ENCODE measurements around the gene LGALS13.

The LGALS13 gene

DNA sequence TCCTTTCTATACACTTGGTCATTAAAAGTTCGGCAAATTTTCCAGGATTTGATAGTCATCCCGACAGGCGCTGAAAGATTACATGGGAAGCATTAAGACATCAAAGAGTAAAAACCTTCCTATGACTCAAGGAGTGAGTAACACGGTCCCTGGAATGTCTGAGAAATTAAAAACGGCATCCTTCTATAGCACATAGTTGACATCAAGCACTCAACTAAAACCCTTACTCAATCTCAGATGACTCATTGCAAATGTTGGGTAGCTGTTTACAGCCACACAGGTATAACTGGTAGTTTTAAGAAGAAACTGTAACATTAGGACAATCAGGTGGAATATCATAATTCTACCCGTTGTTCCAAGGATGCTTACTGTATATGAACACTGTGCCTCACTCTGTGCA is 6.4 kb upstream of the LGALS13 start:
- TF ChIP-seq, protein P1, sequence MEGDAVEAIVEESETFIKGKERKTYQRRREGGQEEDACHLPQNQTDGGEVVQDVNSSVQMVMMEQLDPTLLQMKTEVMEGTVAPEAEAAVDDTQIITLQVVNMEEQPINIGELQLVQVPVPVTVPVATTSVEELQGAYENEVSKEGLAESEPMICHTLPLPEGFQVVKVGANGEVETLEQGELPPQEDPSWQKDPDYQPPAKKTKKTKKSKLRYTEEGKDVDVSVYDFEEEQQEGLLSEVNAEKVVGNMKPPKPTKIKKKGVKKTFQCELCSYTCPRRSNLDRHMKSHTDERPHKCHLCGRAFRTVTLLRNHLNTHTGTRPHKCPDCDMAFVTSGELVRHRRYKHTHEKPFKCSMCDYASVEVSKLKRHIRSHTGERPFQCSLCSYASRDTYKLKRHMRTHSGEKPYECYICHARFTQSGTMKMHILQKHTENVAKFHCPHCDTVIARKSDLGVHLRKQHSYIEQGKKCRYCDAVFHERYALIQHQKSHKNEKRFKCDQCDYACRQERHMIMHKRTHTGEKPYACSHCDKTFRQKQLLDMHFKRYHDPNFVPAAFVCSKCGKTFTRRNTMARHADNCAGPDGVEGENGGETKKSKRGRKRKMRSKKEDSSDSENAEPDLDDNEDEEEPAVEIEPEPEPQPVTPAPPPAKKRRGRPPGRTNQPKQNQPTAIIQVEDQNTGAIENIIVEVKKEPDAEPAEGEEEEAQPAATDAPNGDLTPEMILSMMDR (IDR thresholded peaks at IDR 0.05; ENCODE audit: insufficient read depth, low read length, poor library complexity, severe bottlenecking) = no peak
- DNase-seq (ENCODE audit: extremely low read depth, insufficient read length) = no peak
- H3K27me3 ChIP-seq (replicated peaks; ENCODE audit: control insufficient read depth, insufficient read depth, low read length) = no peaks in the 10 kb centered on the region
- H3K36me3 ChIP-seq (ENCODE audit: control insufficient read depth, insufficient read depth, low read length) = no peaks in the 10 kb centered on the region
- no peak overlapping the region for H3K4me3 ChIP-seq (replicated peaks; ENCODE audit: low read depth, low read length)

DNA sequence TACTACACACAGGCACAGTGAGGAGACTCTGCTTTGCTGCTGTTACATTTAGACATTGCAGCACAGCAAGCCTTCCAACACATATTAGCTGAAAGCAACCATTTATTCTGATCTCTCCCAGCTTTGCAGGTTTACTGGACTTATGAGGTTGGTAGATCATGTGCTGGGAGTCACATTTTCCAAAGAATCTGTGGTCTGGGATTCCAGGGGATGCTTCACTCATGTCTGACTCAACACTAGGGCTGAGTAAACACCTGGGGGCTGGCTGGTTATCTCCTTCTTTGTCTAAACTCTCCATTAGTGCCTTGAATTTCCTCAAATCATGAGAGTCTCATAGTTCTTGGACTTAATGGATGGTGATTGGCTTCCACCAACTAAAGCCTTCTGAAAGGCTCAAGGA is 5.4 kb upstream of the LGALS13 start:
- H3K4me3 ChIP-seq (replicated peaks; ENCODE audit: low read depth, low read length) = no peak overlapping the region
- no peak for DNase-seq (ENCODE audit: extremely low read depth, insufficient read length)
- no peaks in the 10 kb centered on the region for H3K36me3 ChIP-seq (ENCODE audit: control insufficient read depth, insufficient read depth, low read length)
- no peaks in the 10 kb centered on the region for H3K27me3 ChIP-seq (replicated peaks; ENCODE audit: control insufficient read depth, insufficient read depth, low read length)
- TF ChIP-seq, protein P1 (IDR thresholded peaks at IDR 0.05; ENCODE audit: insufficient read depth, low read length, poor library complexity, severe bottlenecking) = no peak

DNA sequence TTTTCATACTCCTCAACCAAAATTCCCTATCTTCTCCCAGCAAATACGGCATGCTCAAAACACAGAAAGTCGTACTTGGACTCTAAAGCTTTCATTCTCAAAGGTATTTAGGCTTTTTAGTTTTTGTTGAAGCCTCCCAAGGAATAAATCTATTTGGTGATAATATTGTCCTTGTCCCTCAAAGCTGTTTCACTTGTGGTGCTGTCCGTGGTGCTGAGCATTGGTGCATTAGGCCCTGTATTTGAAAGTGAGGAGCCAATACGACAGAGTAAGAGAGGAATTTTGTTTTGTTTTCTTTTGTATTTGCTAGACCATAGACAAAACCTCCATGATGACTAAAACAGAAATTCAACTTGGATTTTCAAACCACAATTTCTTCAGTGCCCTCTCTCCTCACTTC is 3.2 kb upstream of the LGALS13 start:
- no peak overlapping the region for H3K4me3 ChIP-seq (replicated peaks; ENCODE audit: low read depth, low read length)
- no peaks in the 10 kb centered on the region for H3K36me3 ChIP-seq (ENCODE audit: control insufficient read depth, insufficient read depth, low read length)
- no peak for DNase-seq (ENCODE audit: extremely low read depth, insufficient read length)
- no peaks in the 10 kb centered on the region; the same call in 1 of the 2 replicates for H3K27me3 ChIP-seq (replicated peaks; ENCODE audit: control insufficient read depth, insufficient read depth, low read length)
- TF ChIP-seq, protein P1 (IDR thresholded peaks at IDR 0.05; ENCODE audit: insufficient read depth, low read length, poor library complexity, severe bottlenecking) = no peak

DNA sequence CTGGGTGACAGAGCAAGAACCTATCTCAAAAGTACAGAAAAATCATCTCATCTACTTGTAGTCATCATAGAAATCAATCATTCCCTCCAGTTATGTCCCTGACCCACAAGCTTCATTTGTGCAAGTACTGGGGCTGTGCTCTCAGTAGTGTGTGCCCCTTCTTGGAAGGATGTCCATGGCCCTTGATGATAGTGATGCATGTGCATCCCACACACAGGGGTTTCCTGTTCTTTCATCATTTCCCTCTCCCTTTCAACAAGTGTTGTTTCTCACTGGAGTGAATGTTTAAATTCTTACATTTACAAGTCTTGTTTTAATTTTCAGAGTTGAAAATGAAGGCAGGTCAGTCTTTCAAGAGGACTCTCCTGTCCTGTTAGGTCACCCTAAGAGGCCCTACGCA is 1.5 kb downstream of the LGALS13 start:
- no peaks in the 10 kb centered on the region for H3K36me3 ChIP-seq (ENCODE audit: control insufficient read depth, insufficient read depth, low read length)
- TF ChIP-seq, protein P1 (IDR thresholded peaks at IDR 0.05; ENCODE audit: insufficient read depth, low read length, poor library complexity, severe bottlenecking) = no peak
- H3K4me3 ChIP-seq (replicated peaks; ENCODE audit: low read depth, low read length) = no peak overlapping the region
- no peaks in the 10 kb centered on the region; the same call in none of the 2 replicates for H3K27me3 ChIP-seq (replicated peaks; ENCODE audit: control insufficient read depth, insufficient read depth, low read length)
- DNase-seq (ENCODE audit: extremely low read depth, insufficient read length) = no peak

DNA sequence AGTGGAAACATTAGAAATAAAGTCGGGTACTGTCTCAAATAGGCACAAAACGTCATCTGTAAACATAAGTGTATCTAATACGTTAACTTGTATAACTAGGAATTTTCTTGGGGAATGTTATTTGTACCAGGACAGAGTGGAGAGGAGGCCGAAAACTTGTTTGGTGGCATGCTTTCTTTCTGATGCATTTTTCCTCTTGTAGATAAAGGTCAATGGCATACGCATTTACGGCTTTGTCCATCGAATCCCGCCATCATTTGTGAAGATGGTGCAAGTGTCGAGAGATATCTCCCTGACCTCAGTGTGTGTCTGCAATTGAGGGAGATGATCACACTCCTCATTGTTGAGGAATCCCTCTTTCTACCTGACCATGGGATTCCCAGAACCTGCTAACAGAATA is 4.7 kb downstream of the LGALS13 start:
- TF ChIP-seq, protein P1 (IDR thresholded peaks at IDR 0.05; ENCODE audit: insufficient read depth, low read length, poor library complexity, severe bottlenecking) = no peak
- Histone ChIP-seq H3K36me3 (ENCODE audit: control insufficient read depth, insufficient read depth, low read length) (no peaks in the 10 kb centered on the region), H3K4me3 (replicated peaks; ENCODE audit: low read depth, low read length) (no peak overlapping the region), H3K27me3 (replicated peaks; ENCODE audit: control insufficient read depth, insufficient read depth, low read length) (no peaks in the 10 kb centered on the region; the same call in none of the 2 replicates)
- DNase-seq (ENCODE audit: extremely low read depth, insufficient read length) = no peak

DNA sequence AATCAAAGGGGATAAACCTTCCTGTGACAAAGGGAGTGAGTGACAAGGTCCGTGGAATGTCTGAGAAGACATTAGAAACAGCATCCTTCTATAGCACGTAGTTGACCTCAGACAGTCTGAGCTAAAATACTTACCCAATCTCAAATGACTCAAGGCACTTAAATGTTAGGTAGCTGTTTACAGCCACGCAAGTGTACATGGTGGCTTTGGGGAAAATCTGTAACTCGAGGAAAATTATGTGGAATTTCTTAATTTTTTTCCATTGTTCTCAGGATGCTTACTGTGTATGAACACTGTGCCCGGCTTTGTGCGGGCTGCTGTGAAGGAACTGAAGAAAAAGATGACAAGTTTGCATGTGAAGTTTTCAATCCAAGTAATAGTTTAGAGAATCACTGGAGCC is 5.2 kb downstream of the LGALS13 start:
- Histone ChIP-seq H3K27me3 (replicated peaks; ENCODE audit: control insufficient read depth, insufficient read depth, low read length) (no peaks in the 10 kb centered on the region; the same call in none of the 2 replicates), H3K4me3 (replicated peaks; ENCODE audit: low read depth, low read length) (no peak overlapping the region), H3K36me3 (ENCODE audit: control insufficient read depth, insufficient read depth, low read length) (no peaks in the 10 kb centered on the region)
- TF ChIP-seq, protein P1 (IDR thresholded peaks at IDR 0.05; ENCODE audit: insufficient read depth, low read length, poor library complexity, severe bottlenecking) = no peak
- no peak for DNase-seq (ENCODE audit: extremely low read depth, insufficient read length)
